ENCODE measurements around the gene SPATS2L.

Gene SPATS2L

DNA sequence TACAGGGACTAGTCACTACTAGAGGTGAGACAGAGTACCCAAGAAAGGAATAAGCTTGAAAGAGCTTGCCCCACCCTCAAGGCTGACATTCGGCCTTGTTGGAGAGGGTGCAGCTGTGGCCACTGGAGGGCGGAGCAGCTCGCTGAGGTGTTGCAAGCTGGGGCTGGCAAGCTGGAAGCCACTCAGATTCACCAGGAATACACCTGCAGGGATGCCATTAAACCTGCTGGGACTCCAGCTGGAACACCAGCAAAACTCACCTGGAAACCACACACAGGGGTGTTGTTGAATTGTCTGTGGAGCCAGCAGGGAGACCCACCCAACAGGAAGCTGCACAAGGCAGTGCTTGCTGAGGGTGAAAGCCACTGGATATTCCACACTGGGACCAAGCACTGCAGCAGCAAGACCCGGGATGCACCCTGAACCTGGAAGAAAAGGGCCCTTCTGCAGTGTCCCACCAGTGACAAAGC, 177.3 kb downstream of the SPATS2L start:
- H3K27me3 Mint-ChIP-seq, result no peaks in the 10 kb centered on the region
- no peak overlapping the region for H3K4me3 Mint-ChIP-seq
- DNase-seq, result peak; percentile 17
- no peaks in the 10 kb centered on the region for H3K4me1 Mint-ChIP-seq
- peak; percentile 50 for ATAC-seq
- no peaks in the 10 kb centered on the region for H3K9me3 Mint-ChIP-seq
- no peaks in the 10 kb centered on the region for H3K36me3 Mint-ChIP-seq (ENCODE audit: low read depth)
- no peak overlapping the region for H3K27ac Mint-ChIP-seq

DNA sequence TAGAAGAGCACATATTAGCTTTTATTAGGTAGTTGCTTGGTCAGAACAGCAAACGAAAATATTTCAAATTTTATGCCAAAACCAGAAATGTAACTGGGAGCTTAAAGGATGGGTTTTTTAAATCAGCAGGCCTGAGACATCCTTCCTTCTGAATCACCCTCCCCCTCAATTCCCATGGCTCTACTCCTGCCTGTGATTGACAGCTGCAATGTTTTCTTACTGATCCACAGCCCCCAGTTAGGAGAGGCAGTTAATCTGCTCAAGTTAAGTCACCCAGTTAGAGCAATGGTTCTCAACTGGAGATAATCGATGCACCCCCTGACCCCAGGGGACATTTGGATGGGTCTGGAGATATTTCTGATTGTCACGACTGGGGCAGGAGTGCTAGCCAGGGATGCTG, 178.4 kb downstream of the SPATS2L start:
- no peaks in the 10 kb centered on the region for H3K4me1 Mint-ChIP-seq
- no peaks in the 10 kb centered on the region for H3K9me3 Mint-ChIP-seq
- peaks cover 6% of the 10 kb centered on the region for H3K36me3 Mint-ChIP-seq (ENCODE audit: low read depth)
- no peaks in the 10 kb centered on the region for H3K27me3 Mint-ChIP-seq
- H3K27ac Mint-ChIP-seq, result no peak overlapping the region
- ATAC-seq (no peak), DNase-seq (no peak)
- H3K4me3 Mint-ChIP-seq, result no peak overlapping the region

DNA sequence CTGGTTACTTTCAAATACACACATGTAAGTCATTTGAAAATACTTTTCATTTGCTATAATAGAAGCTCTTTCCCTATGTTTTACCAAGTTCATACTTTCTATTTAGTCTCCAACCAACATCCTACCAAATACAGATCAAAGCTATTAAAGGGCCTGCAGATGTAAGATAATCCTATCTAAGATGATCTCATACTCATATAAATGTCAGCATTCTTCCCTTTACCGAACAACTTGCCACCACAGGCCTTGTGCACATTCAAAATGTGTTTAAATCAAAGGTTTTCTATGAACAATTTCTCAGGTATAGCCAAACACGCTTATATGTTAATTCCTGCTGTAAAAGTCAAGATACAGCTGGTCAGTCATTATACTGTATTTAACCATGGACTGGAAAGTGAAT, 180.0 kb downstream of the SPATS2L start:
- H3K27ac Mint-ChIP-seq, result no peak overlapping the region
- no peaks in the 10 kb centered on the region for H3K9me3 Mint-ChIP-seq
- H3K4me3 Mint-ChIP-seq, result no peak overlapping the region
- H3K36me3 Mint-ChIP-seq (ENCODE audit: low read depth), result peaks cover 14% of the 10 kb centered on the region
- DNase-seq (no peak), ATAC-seq (no peak)
- no peaks in the 10 kb centered on the region for H3K27me3 Mint-ChIP-seq
- H3K4me1 Mint-ChIP-seq, result no peaks in the 10 kb centered on the region

DNA sequence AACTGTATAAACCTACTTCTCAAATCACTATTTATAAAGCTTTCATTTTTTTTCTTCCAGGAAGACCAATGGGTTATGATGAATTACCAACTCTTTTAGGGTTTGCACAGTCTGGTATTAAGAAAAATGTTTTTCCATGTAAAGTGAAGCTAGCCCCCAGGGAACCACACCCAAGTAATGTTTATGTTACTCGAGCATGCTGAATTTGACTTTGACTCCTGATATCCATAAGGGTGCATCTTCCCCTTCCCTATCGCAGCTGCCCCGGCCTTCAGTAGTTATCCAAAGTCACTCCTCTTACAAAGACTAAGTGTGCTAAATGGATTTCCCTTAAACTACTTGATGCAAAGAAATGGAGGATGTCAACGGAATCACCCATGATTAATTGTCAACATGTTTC, 181.7 kb downstream of the SPATS2L start:
- no peak overlapping the region for H3K27ac Mint-ChIP-seq
- H3K27me3 Mint-ChIP-seq, result no peaks in the 10 kb centered on the region
- H3K36me3 Mint-ChIP-seq (ENCODE audit: low read depth), result peaks cover 24% of the 10 kb centered on the region
- no peak overlapping the region for H3K4me3 Mint-ChIP-seq
- H3K4me1 Mint-ChIP-seq, result no peaks in the 10 kb centered on the region
- ATAC-seq (no peak), DNase-seq (no peak)
- no peaks in the 10 kb centered on the region for H3K9me3 Mint-ChIP-seq

DNA sequence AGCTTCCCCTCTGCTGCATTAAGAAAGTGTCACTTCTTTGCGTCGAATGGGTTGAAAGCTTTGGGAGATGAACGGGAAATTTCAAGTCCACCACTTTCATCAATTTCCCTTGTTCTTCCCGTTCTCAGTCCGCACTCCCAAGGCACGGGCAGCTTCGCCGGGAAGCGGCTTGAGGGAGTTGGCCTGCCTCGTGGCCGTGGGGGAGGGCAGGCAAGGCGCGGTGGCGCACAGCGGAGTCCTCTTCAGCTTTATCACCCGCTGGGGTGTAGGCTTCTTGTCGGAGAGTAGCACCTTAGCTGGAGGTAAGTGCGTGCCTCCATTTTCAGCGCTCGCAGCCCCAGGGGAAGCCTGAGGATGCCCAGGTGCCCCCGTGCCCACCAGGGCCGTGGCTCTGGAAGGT, 183.5 kb downstream of the SPATS2L start:
- H3K27ac Mint-ChIP-seq, result no peak overlapping the region
- H3K27me3 Mint-ChIP-seq, result no peaks in the 10 kb centered on the region
- H3K4me1 Mint-ChIP-seq, result no peaks in the 10 kb centered on the region
- no peak for DNase-seq
- H3K9me3 Mint-ChIP-seq, result no peaks in the 10 kb centered on the region
- ATAC-seq, result no peak
- no peak overlapping the region for H3K4me3 Mint-ChIP-seq
- H3K36me3 Mint-ChIP-seq (ENCODE audit: low read depth), result peaks cover 27% of the 10 kb centered on the region

GRCh38 chr2:200492656-200493055, 186.2 kb downstream of the SPATS2L start:
- Mint-ChIP-seq H3K4me3 (no peak overlapping the region), H3K36me3 (ENCODE audit: low read depth) (peaks cover 28% of the 10 kb centered on the region), H3K9me3 (no peaks in the 10 kb centered on the region), H3K27ac (no peak overlapping the region), H3K27me3 (no peaks in the 10 kb centered on the region), H3K4me1 (no peaks in the 10 kb centered on the region)
- DNase-seq (no peak), ATAC-seq (no peak)

DNA sequence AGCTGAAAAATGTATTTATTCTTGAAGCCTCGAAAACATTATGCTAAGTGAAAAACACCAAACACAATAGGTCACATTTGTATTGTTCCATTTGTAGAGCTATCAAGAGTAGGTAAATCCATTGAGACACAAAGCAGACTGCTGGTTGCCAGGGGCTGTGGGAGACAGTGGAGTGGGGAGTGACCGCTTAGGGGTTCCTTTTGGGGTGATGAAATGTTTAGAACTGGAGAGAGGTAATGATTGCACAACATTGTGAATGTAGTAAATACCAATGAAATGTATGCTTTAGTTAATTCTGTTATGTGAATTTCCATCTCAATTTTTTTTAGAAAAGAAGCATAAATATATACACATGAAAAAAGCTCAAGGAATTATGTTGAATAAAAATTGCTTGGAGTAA, 187.6 kb downstream of the SPATS2L start:
- no peak for DNase-seq
- no peak overlapping the region for H3K4me3 Mint-ChIP-seq
- H3K9me3 Mint-ChIP-seq, result no peaks in the 10 kb centered on the region
- peaks cover 30% of the 10 kb centered on the region for H3K36me3 Mint-ChIP-seq (ENCODE audit: low read depth)
- H3K4me1 Mint-ChIP-seq, result no peaks in the 10 kb centered on the region
- no peak overlapping the region for H3K27ac Mint-ChIP-seq
- H3K27me3 Mint-ChIP-seq, result no peaks in the 10 kb centered on the region
- ATAC-seq, result no peak

GRCh38 chr2:200496696-200497095, 190.2 kb downstream of the SPATS2L start:
- no peak for DNase-seq
- H3K9me3 Mint-ChIP-seq, result no peaks in the 10 kb centered on the region
- ATAC-seq, result no peak
- H3K27me3 Mint-ChIP-seq, result no peaks in the 10 kb centered on the region
- H3K36me3 Mint-ChIP-seq (ENCODE audit: low read depth), result peaks cover 19% of the 10 kb centered on the region
- H3K4me1 Mint-ChIP-seq, result no peaks in the 10 kb centered on the region
- H3K27ac Mint-ChIP-seq, result no peak overlapping the region
- H3K4me3 Mint-ChIP-seq, result no peak overlapping the region

DNA sequence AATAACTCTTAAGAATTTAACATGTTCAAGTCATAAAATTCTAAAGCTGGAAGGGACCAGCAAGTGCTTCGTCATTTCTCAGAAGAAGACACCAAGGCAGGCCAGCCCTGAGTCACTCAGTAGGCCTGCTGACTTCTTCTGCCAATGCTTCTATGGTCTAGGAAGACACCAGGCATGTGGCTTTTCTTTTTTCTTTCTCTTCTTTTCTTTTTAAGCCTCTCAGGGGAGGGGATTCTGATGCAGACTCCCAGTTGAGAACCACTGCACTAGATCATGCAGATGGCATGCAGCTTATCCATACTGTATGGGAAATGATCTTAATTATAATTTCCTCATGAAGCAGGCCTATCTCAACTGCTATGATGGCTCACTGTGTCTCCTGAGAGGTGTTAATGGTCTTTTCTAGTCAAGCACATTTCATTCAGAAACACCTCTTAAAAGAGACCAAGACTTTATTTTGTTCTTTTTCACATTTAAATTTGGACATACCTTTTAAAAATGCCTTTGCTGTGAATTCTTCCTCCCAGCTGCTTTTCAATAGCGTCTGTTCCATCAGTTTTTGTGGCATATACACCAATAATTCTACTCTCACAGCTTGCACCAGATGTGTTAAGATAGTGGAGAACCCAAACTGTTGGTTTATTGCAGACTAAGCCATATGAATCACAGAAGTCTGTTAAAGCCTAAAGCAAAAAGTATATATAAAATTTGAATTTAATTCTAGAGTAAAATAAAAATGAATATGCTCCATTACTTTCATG, 192.1 kb downstream of the SPATS2L start:
- Mint-ChIP-seq H3K27ac (no peak overlapping the region), H3K27me3 (no peaks in the 10 kb centered on the region), H3K9me3 (peaks cover 4% of the 10 kb centered on the region), H3K36me3 (ENCODE audit: low read depth) (peaks cover 23% of the 10 kb centered on the region), H3K4me3 (no peak overlapping the region), H3K4me1 (no peaks in the 10 kb centered on the region)
- no peak for ATAC-seq
- no peak for DNase-seq

DNA sequence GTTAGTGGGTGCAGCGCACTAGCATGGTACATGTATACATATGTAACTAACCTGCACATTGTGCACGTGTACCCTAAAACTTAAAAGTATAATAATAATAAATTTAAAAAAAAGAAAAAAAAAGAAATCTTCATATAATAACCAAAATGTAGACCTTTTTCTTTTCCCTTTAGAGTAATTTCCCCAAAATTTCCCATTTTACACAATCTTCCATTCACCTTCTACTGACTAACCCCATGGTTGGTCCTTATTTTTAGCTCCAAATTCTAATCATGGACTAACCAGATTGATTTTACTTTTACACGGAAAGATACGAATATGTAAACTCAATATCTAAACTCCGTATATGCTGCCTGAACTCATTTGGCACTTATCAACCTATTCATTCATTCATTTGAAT, 195.7 kb downstream of the SPATS2L start:
- H3K27me3 Mint-ChIP-seq, result no peaks in the 10 kb centered on the region
- no peak for ATAC-seq
- peaks cover 23% of the 10 kb centered on the region for H3K36me3 Mint-ChIP-seq (ENCODE audit: low read depth)
- no peak overlapping the region for H3K27ac Mint-ChIP-seq
- DNase-seq, result no peak
- H3K4me3 Mint-ChIP-seq, result no peak overlapping the region
- H3K9me3 Mint-ChIP-seq, result peaks cover 4% of the 10 kb centered on the region
- H3K4me1 Mint-ChIP-seq, result peaks cover 5% of the 10 kb centered on the region

DNA sequence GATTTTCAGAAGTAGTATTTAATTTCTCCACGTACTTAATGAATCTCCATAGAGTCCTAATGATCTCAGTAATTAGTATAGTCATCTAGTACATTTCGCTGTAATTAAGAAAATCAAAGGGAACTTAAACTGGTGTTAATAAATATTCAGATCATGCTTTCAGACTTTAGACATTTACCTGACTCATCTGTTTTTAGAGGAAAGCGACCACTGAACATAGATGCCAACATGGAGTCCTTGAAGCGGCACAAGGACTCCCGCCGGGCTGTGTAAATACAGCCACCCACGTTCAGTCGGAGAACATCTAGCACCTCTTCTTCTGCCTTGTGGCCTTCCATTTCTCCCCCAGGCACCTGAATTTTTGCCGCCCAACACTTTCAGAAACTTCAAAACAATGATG, 200.2 kb downstream of the SPATS2L start:
- Mint-ChIP-seq H3K36me3 (ENCODE audit: low read depth) (peaks cover 16% of the 10 kb centered on the region), H3K9me3 (peaks cover 4% of the 10 kb centered on the region), H3K4me1 (peaks cover 20% of the 10 kb centered on the region), H3K4me3 (no peak overlapping the region), H3K27me3 (no peaks in the 10 kb centered on the region), H3K27ac (no peak overlapping the region)
- no peak for ATAC-seq
- DNase-seq, result no peak

- Mint-ChIP-seq H3K36me3 (ENCODE audit: low read depth) (peaks cover 14% of the 10 kb centered on the region), H3K9me3 (peaks cover 3% of the 10 kb centered on the region), H3K4me3 (no peak overlapping the region), H3K27me3 (no peaks in the 10 kb centered on the region), H3K4me1 (peaks cover 20% of the 10 kb centered on the region), H3K27ac (no peak overlapping the region)
- no peak for ATAC-seq
- DNase-seq, result no peak
These were observed 200.7 kb downstream of the SPATS2L start for GRCh38 chr2:200507179-200507578.

DNA sequence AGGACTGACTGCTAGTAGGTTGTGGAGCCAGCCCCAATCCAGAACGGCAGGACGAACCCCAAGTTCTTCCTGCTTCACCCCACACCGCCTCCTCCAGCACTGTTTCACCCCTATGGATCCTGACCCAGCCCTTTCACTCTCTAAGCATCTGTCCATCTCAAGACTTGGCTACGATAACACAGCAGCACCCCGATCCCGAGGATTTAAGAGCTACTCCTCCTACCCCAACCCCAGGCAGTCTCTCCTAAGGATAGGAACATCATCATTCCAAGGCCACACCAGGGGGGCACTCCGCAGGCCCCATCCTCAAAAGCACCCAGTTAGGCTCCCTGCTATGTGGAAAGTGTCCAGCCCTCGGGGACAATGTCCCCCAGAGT, 202.7 kb downstream of the SPATS2L start:
- Mint-ChIP-seq H3K4me3 (peak overlapping the region; percentile 94), H3K27ac (peak overlapping the region; percentile 91), H3K36me3 (ENCODE audit: low read depth) (peaks cover 4% of the 10 kb centered on the region), H3K9me3 (no peaks in the 10 kb centered on the region), H3K27me3 (no peaks in the 10 kb centered on the region), H3K4me1 (peaks cover 20% of the 10 kb centered on the region)
- peak; percentile 17 for DNase-seq
- peak; percentile 13 for ATAC-seq

- peaks cover 2% of the 10 kb centered on the region for H3K36me3 Mint-ChIP-seq (ENCODE audit: low read depth)
These were observed 203.3 kb downstream of the SPATS2L start, which contains the start of gene KCTD18 for GRCh38 chr2:200509612-200510433. Gene KCTD18, minus strand, starts transcription at chr2:200510068. Its CDS starts 3,052 bp downstream, at chr2:200507016.

DNA sequence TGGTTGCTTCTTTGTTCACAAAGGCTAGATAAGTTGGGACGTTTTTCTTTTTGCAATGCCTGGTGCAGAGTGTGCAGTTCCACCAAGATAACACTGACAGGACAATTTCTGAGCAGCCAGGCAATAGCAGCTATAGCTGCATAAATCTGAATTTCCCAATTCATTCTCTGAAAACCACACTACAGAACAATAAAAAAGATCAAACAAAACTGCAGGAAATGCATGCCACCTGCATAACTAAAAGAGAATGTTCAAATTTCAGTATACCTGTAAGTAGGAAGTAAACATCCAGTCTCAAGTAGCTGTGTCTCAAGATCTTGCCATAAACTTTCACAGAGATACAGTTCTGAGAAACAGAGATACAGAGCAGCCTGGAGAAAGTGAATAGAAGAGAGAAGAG, 208.7 kb downstream of the SPATS2L start:
- Mint-ChIP-seq H3K27ac (no peak overlapping the region), H3K4me3 (no peak overlapping the region)
- no peak for ATAC-seq

More at GRCh38 chr2:200509612-200510433, 203.3 kb downstream of the SPATS2L start, which contains the start of gene KCTD18:
- ATAC-seq, result peak; percentile 96
- DNase-seq, result peak; percentile 95
- peak within 1 kb of the TSS; percentile 94 for H3K4me3 Mint-ChIP-seq
- H3K27ac Mint-ChIP-seq, result peak within 1 kb of the TSS; percentile 91
- no peaks in the 10 kb centered on the region for H3K9me3 Mint-ChIP-seq
- peaks cover 20% of the 10 kb centered on the region for H3K4me1 Mint-ChIP-seq
- no peaks in the 10 kb centered on the region for H3K27me3 Mint-ChIP-seq

More for the DNA sequence above, 208.7 kb downstream of the SPATS2L start:
- peaks cover 11% of the 10 kb centered on the region for H3K9me3 Mint-ChIP-seq
- peaks cover 5% of the 10 kb centered on the region for H3K27me3 Mint-ChIP-seq
- H3K36me3 Mint-ChIP-seq (ENCODE audit: low read depth), result peaks cover 3% of the 10 kb centered on the region
- DNase-seq, result no peak
- H3K4me1 Mint-ChIP-seq, result peaks cover 9% of the 10 kb centered on the region
